ENCODE data around the gene IGFBP4. TPM values are rescaled to one million over a fixed set of nuclear protein-coding genes. Genes with fewer than 3 reads are reported as not detected.
A peak's percentile ranks its signal among the peaks of the same experiment; 100 is the strongest.

Gene IGFBP4
- total and polyA plus RNA-seq, 2 of the 4 experiments (the other 2 are of a cell fraction): 308 to 1,187 TPM

- Histone ChIP-seq H2AFZ (replicated peaks; ENCODE audit: low read length, poor library complexity) (no peak overlapping the region), H2BK20ac (ENCODE audit: low read depth, low read length) (no peak overlapping the region), H3K9me3 (ENCODE audit: control insufficient read depth, insufficient read depth, low read length) (no peaks in the 10 kb centered on the region), H3K27ac (ENCODE audit: insufficient read depth, low read length) (no peak overlapping the region), H3K23ac (ENCODE audit: low read depth, low read length) (no peak overlapping the region), H4K5ac (ENCODE audit: low read depth, low read length) (no peak overlapping the region), H3K56ac (ENCODE audit: extremely low read depth, insufficient read depth, low read length) (no peak overlapping the region), H2BK120ac (ENCODE audit: low read depth, low read length) (peak overlapping the region; percentile 5; the same call in 1 of the 2 replicates), H2AK5ac (ENCODE audit: low read depth, low read length) (peak overlapping the region; percentile 61), H4K20me1 (ENCODE audit: insufficient read depth, low read length) (no peaks in the 10 kb centered on the region), H3K14ac (replicated peaks; ENCODE audit: low read depth, low read length) (0 out of 2 replicates have a peak overlapping the region, but pooled peaks have one; percentile 13), H2BK15ac (ENCODE audit: low read depth, low read length) (peak overlapping the region; percentile 50; the same call in 2 of the 3 replicates), H3K9ac (ENCODE audit: low read depth, low read length) (no peak overlapping the region), H3K4me2 (ENCODE audit: low read depth, low read length) (no peak overlapping the region), H4K8ac (ENCODE audit: low read depth in 2 of 2, low read length in 2 of 2) (peak overlapping the region in 1 of 2 experiments; percentile 45; a peak in 1 of 4 replicates), H3K4me3 (ENCODE audit: insufficient read depth, low read depth, low read length) (no peak overlapping the region), H3K27me3 (ENCODE audit: control insufficient read depth, insufficient read depth, low read length) (no peaks in the 10 kb centered on the region), H3K4ac (ENCODE audit: low read depth, low read length) (peak overlapping the region; percentile 5), H3K36me3 (ENCODE audit: control insufficient read depth, insufficient read depth, low read length) (no peaks in the 10 kb centered on the region), H3K79me1 (ENCODE audit: low read depth in 1 of 2, low read length in 2 of 2) (peaks cover 0 to 11% of the 10 kb centered on the region in 2 experiments; a peak in 2 of 4 replicates), H3K4me1 (ENCODE audit: control insufficient read depth, insufficient read depth, low read length) (peaks cover 15% of the 10 kb centered on the region), H2BK5ac (ENCODE audit: low read depth, low read length, poor library complexity, severe bottlenecking) (no peak overlapping the region), H2AK9ac (replicated peaks; ENCODE audit: low read depth, low read length, poor library complexity) (peak overlapping the region; percentile 21), H3K18ac (ENCODE audit: low read depth, low read length) (no peak overlapping the region), H3K9me1 (ENCODE audit: insufficient read depth, low read length) (peaks cover 26% of the 10 kb centered on the region), H4K91ac (ENCODE audit: insufficient read depth, low read depth, low read length) (no peak overlapping the region; the same call in 1 of the 2 replicates)
- ChIA-PET POLR2A (ENCODE audit: unreplicated experiment) (no interaction called here), CTCF (no interaction called here)
- BruUV-seq (replicated peaks): no TSS peak
- dilution Hi-C loops (cut with HindIII; ENCODE audit: low sequenced_read_pairs, unreplicated experiment): no loop called here
- DNase-seq (no peak), ATAC-seq (ENCODE audit: low read depth) (no peak)
- no peak for TF ChIP-seq NFE2L2 (IDR thresholded peaks at IDR 0.05; ENCODE audit: low read depth, low read length)
- TF ChIP-seq RAD21 (IDR thresholded peaks at IDR 0.05; ENCODE audit: low read length): no peak
- TF ChIP-seq USF2 (IDR thresholded peaks at IDR 0.05; ENCODE audit: low read depth, low read length): no peak
- no peak for TF ChIP-seq CHD1 (IDR thresholded peaks at IDR 0.05; ENCODE audit: low read depth, low read length)
- no peak for TF ChIP-seq RFX5 (IDR thresholded peaks at IDR 0.05; ENCODE audit: low read depth, low read length)
- no peak for TF ChIP-seq SMC3 (IDR thresholded peaks at IDR 0.05; ENCODE audit: low read depth, low read length)
- in situ Hi-C loops (cut with MboI; ENCODE audit: low sequenced_read_pairs): no loop called here
- intact Hi-C loops (cut with micrococcal nuclease): loop anchor here (2.0 kb wide), 1 partner anchor 55 kb away; no protein-coding TSS in a partner anchor
- no CpG with 5 or more reads among the region's 1 CpG for WGBS, 2 experiments (ENCODE audit: extremely low coverage in 2 of 2, insufficient read length in 1 of 2)
These were observed 34.5 kb downstream of the IGFBP4 start for GRCh38 chr17:40477796-40478195.
